Frontal cortex (tissue), 4 donors: ENCODE results near the gene DIP2A. TPM values are rescaled to one million over a fixed set of nuclear protein-coding genes. Genes with fewer than 3 reads are reported as not detected.
"Not testable (repeated sequence)": the region's sequence is repeated elsewhere in the genome, so short reads cannot be mapped to it uniquely, and the experiment has no call there.

Source experiments
- DNase-seq, 2 donors: peaks; one replicate each; pipeline ENCODE4 v3.0.0; 2012; ENCODE audit warnings: low spot score in 2 of 2
- FAIRE-seq: peaks from 2 replicates; lab custom pipeline; 2012; peaks lifted over from hg19 to GRCh38; lab: Jason Lieb, UNC
- total RNA-seq: library from RNA; depleted of rRNA; stranded (reverse); fragments of >200 nt; gene quantifications from one replicate; pipeline ENCODE4 v1.2.3, GENCODE V29; 2014
- donor health status: control.
- donor health status: control.
- donor health status: control.

Gene DIP2A
- total RNA-seq, 1 donor from 2014 or later: 26.1 TPM

GRCh38 chr21:46425041-46425440 is 33.6 kb upstream of the DIP2A start:
- DNase-seq (no peak), FAIRE-seq (no peak)

- FAIRE-seq: no peak
- no peak for DNase-seq
Measured at GRCh38 chr21:46425571-46425970, 33.1 kb upstream of the DIP2A start.

GRCh38 chr21:46426313-46427046 is 32.2 kb upstream of the DIP2A start:
- DNase-seq (no peak), FAIRE-seq (no peak)

DNA sequence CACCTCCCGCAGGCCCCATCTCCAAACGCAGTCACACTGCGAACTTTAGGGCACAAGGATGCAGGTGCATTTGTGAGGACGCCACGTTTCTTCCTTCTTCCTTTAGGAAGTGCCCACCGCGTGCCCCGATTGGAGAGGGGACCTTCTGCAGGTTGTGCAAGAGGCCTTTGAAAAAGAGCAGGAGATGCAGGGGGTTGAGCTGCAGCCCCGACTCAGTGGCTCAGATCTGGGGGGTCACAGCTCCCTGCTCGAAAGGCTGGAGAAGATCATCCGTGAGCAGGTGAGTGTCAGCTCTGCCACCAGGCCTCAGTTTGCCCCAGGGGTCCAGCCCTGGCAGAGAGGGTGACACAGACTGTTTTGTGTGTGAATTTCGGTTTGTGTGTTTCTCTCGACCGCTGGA is 31.2 kb upstream of the DIP2A start:
- DNase-seq: no peak
- FAIRE-seq: no peak

GRCh38 chr21:46428286-46428685 is 30.4 kb upstream of the DIP2A start:
- DNase-seq (no peak), FAIRE-seq (no peak)

DNA sequence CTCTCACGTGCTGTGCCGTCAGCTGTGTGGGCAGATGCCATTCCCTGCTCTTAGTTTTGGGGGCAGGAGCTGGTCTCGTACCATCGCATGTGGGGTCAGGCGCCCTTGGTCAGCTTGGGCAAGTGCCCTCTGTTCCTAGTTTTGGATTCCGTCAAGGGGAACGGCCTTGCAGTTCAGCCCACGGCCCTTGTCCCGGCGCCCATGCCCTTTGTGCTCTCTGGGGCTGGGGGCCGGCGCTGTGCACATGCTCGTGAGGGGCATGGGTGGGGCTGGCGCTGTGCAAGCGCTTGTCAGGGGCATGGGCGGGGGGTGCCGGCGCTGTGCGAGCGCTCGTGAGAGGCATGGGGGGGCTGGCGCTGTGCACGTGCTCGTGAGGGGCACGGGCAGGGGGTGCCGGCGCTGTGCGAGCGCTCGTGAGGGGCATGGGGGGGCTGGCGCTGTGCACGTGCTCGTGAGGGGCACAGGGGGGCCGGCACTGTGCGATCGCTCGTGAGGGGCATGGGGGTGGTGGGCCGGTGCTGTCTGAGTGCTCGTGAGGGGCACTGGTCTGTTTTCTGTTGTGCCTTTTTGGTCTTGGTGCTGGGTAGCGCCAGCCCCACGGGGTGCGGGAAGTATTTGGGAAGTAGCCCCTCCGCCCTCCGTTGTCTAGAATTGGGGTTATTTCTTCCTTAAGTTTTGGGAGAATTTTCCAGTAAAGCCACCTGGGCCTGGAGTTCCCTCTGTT is 29.5 kb upstream of the DIP2A start:
- DNase-seq (no peak), FAIRE-seq (no peak)

DNA sequence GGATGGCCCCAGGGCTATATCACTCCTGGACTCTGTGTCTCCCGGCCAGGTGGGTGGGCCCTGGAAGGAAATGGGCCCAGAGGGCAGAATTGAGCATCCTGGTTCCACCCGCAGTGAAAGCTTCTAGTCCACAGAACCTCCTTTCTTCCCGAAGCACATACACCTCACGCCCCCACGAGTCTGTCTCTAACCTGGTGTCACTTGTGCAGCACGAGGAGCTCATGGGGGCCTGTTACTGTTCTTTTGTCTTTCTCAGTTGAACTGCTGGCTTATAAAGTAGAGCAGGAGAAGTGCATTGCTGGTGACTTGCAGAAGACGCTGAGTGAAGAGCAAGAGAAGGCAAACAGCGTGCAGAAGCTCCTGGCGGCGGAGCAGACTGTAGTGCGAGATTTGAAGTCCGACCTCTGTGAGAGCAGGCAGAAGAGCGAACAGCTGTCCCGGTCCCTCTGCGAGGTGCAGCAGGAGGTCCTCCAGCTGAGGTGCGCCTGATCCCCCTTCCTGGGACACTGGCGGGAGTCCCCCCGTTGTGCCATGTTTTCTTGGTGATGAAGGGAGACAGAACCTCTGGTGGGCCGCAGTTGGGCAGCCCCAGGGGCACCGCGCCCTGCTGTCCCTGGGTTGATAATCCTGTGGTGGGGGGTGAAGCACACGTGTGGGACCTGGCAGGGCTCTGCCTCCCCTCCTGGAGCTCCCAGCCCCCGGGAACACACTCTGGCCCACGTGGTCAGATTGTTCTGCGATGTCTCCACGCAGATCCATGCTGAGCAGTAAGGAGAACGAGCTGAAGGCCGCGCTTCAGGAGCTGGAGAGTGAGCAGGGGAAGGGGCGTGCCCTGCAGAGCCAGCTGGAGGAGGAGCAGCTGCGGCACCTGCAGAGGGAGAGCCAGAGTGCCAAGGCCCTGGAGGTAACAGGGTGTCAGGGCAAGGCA is 28.7 kb upstream of the DIP2A start:
- FAIRE-seq (no peak), DNase-seq (no peak)

- no peak for DNase-seq
- no peak for FAIRE-seq
Measured at GRCh38 chr21:46431448-46431847, 27.2 kb upstream of the DIP2A start.

DNA sequence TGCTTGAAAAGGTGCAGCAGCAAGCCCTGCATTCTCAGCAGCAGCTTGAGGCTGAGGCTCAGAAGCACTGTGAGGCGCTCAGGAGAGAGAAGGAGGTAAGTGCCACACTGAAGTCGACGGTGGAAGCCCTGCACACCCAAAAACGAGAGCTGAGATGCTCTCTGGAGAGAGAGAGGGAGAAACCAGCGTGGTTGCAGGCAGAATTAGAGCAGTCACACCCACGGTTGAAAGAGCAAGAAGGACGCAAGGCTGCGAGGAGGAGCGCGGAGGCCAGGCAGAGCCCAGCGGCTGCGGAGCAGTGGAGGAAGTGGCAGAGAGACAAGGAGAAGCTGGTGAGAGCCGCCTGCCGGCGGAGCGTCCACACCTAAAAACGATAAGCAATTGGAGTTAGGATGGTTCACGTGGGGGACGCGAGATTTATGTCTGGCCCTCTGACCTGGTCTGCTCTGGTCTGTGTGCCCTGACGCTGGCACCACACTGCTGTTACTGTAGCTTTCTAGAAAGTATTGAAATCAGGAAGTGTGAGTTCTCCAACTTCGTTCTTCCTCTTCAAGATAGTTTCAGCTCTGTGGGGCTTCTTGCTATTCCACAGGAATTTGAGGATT is 26.7 kb upstream of the DIP2A start:
- no peak for DNase-seq
- FAIRE-seq: no peak

DNA sequence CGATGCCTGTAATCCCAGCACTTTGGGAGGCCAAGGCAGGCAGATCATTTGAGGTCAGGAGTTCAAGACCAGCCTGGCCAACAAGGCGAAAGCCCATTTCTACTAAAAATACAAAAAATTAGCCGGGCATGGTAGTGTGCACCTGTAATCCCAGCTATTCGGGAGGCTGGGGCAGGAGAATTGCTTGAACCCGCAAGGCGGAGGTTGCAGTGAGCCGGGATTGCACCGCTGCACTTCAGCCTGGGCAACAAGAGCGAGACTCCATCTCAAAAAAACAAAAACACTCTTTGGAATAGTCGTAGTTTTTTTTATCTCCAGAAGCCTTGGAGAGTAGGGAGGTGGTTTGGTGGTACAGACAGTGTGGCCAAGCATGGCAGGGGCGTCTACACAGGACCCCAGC is 25.6 kb upstream of the DIP2A start:
- DNase-seq, FAIRE-seq: not testable (repeated sequence)

GRCh38 chr21:46434322-46434958 is 24.3 kb upstream of the DIP2A start:
- no peak for DNase-seq
- FAIRE-seq: no peak

GRCh38 chr21:46435786-46436227 is 22.9 kb upstream of the DIP2A start:
- FAIRE-seq (no peak), DNase-seq (no peak)

DNA sequence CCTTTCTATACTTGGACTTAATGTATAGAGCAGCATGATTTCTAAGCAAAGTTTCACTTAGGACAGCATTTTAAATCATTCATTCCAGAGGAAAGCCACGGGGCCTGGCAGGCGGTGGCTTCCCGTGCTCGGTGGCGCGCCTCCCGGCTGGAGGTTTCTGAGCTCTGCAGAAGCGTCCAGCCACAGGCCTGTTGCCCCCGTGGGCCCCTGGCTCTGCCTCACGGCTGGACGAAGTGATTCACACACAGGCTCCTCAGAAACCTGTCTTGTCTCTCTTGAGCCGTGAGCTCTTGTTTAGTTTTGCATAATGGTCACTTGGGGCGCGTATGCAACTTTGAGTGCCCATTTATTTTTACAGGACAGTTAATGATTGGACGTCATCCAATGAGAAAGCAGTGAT is 22.1 kb upstream of the DIP2A start:
- FAIRE-seq: no peak
- no peak for DNase-seq

- FAIRE-seq: no peak
- DNase-seq: no peak
Measured at GRCh38 chr21:46437096-46437498, 21.6 kb upstream of the DIP2A start.

GRCh38 chr21:46437511-46437910 is 21.2 kb upstream of the DIP2A start:
- FAIRE-seq: no peak
- DNase-seq: no peak

DNA sequence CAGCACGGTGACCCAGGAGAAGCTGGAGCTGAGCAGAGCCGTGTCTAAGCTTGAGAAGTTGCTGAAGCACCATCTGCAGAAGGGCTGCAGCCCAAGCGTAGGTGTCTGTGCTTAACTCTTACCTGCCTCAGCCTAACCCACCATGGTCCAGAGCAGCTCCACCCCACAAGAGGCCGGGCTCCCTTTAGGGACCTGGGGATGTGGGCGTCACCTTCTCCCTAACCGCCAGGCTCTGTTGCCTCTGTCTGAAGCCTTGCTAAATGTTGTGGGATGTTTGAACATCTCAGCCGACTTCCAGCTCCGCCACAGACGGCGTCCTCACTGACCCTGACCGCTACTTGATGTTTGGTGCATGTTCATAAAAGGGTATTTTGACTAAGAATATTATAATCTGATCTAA is 20.4 kb upstream of the DIP2A start:
- DNase-seq (no peak), FAIRE-seq (no peak)

GRCh38 chr21:46439906-46440305 is 18.8 kb upstream of the DIP2A start:
- FAIRE-seq (no peak), DNase-seq (no peak)

GRCh38 chr21:46441331-46441730 is 17.4 kb upstream of the DIP2A start:
- FAIRE-seq (no peak), DNase-seq (no peak)

DNA sequence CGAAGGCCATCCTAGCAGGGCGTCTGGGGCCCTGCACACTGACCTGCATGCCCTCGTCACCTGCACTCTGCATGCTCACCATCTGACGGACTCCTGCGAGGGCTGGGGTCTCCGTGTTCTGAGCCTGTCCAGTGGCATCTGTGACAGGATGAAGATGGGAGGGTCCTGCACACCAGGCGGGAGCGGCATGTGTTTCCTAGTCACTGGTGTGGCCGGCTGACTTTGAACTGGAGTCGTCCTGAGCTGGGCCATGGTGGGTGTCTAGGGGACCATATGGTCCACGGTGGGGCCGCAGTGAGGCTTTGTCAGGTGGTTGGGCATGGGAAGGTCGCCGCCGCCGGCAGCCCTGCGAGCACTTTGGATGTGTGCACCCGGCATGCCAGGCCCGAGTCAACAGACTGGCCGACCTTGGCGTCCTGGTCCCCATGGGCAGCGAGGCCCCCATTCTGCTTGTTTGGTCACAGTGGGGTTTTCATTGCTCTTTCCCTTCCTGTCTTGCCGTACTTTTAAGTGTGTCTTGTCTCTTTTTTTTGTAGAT is 16.7 kb upstream of the DIP2A start:
- no peak for FAIRE-seq

More for the DNA sequence above, 16.7 kb upstream of the DIP2A start:
- DNase-seq: no peak
